IMR-90 (cell line): Measurements from ENCODE around the gene FOXP1. TPM values are rescaled to one million over a fixed set of nuclear protein-coding genes. Genes with fewer than 3 reads are reported as not detected.
A peak's percentile ranks its signal among the peaks of the same experiment; 100 is the strongest.

ENCODE experiments used
- ATAC-seq: fragments of 200-7000 bp; cut with Tn5 transposase; 2 replicates; pipeline ENCODE4 v1.9.1; 2020; ENCODE audit warnings: low read depth, mild to moderate bottlenecking, moderate library complexity
- BruUV-seq: library from RNA; stranded (reverse); fragments of 400-500 nt; replicated peaks from 2 replicates; lab custom pipeline; 2021; lab: Mats Ljungman, UMichigan
- CTCF ChIA-PET: fragments of 300-600 bp; formaldehyde crosslinking; extraction: SDS; loops from one replicate; lab custom pipeline; 2021; ENCODE audit warnings: antibody characterized with exemption; lab: Yijun Ruan, JAX
- POLR2A ChIA-PET: fragments of 300-600 bp; sonication (Branson Sonifier 250); formaldehyde crosslinking; loops from one replicate; lab custom pipeline; 2022; ENCODE audit warnings: antibody characterized with exemption; ENCODE audit not compliant: unreplicated experiment; lab: Charles Lee
- DNase-seq: peaks from one replicate; pipeline ENCODE4 v3.0.0; 2013
- H2AFZ ChIP-seq: replicated peaks from 2 replicates; pipeline ENCODE3; 2013; ENCODE audit warnings: low read length, mild to moderate bottlenecking; ENCODE audit not compliant: poor library complexity
- H2AK5ac ChIP-seq: 2 replicates; pipeline ENCODE4 v1.6.1; 2013; ENCODE audit warnings: low read depth, low read length, inconsistent platforms
- H2AK9ac ChIP-seq: replicated peaks from 2 replicates; pipeline ENCODE3; 2013; ENCODE audit warnings: mild to moderate bottlenecking, low read depth, low read length, moderate library complexity; ENCODE audit not compliant: poor library complexity
- H2BK120ac ChIP-seq: 2 replicates; pipeline ENCODE4 v1.6.1; 2013; ENCODE audit warnings: low read depth, low read length, inconsistent platforms
- H2BK15ac ChIP-seq: 3 replicates; pipeline ENCODE4 v1.6.1; 2013; ENCODE audit warnings: low read depth, low read length, inconsistent platforms
- H2BK20ac ChIP-seq: 2 replicates; pipeline ENCODE4 v1.6.1; 2013; ENCODE audit warnings: low read depth, mild to moderate bottlenecking, inconsistent platforms, low read length, moderate library complexity
- H2BK5ac ChIP-seq: 2 replicates; pipeline ENCODE4 v1.6.1; 2013; ENCODE audit warnings: mild to moderate bottlenecking, low read depth, low read length, inconsistent platforms; ENCODE audit not compliant: poor library complexity, severe bottlenecking
- H3K14ac ChIP-seq: replicated peaks from 2 replicates; pipeline ENCODE4 v1.6.1; 2013; ENCODE audit warnings: low read depth, low read length, inconsistent platforms
- H3K18ac ChIP-seq: 2 replicates; pipeline ENCODE4 v1.6.1; 2013; ENCODE audit warnings: low read depth, low read length, control low read depth
- H3K23ac ChIP-seq: 2 replicates; pipeline ENCODE4 v1.6.1; 2013; ENCODE audit warnings: low read depth, low read length, inconsistent platforms
- H3K27ac ChIP-seq: 2 replicates; pipeline ENCODE4 v1.5.1; 2013; ENCODE audit warnings: mild to moderate bottlenecking, control low read depth, low read length; ENCODE audit not compliant: insufficient read depth
- H3K27me3 ChIP-seq: 2 replicates; pipeline ENCODE4 v1.6.1; 2013; ENCODE audit warnings: low read length; ENCODE audit not compliant: control insufficient read depth, insufficient read depth
- H3K36me3 ChIP-seq: 2 replicates; pipeline ENCODE4 v1.6.1; 2013; ENCODE audit warnings: low read length, mixed read lengths; ENCODE audit not compliant: control insufficient read depth, insufficient read depth
- H3K4ac ChIP-seq: 2 replicates; pipeline ENCODE4 v1.6.1; 2013; ENCODE audit warnings: low read depth, low read length, inconsistent platforms
- H3K4me1 ChIP-seq: 2 replicates; pipeline ENCODE4 v1.6.1; 2013; ENCODE audit warnings: low read length, mixed read lengths; ENCODE audit not compliant: control insufficient read depth, insufficient read depth
- H3K4me2 ChIP-seq: 2 replicates; pipeline ENCODE4 v1.6.1; 2013; ENCODE audit warnings: low read depth, mild to moderate bottlenecking, control low read depth, low read length, moderate library complexity
- H3K4me3 ChIP-seq: 2 replicates; pipeline ENCODE4 v1.5.1; 2013; ENCODE audit warnings: low read depth, mild to moderate bottlenecking, control low read depth, low read length, moderate library complexity; ENCODE audit not compliant: insufficient read depth
- H3K56ac ChIP-seq: 2 replicates; pipeline ENCODE4 v1.6.1; 2013; ENCODE audit warnings: low read length, inconsistent platforms; ENCODE audit not compliant: insufficient read depth; ENCODE audit errors: extremely low read depth
- H3K79me1 ChIP-seq, 2 experiments: 2 replicates each; pipeline ENCODE4 v1.6.1; 2013; ENCODE audit warnings: low read length in 2 of 2, inconsistent platforms in 1 of 2, low read depth in 1 of 2
- H3K9ac ChIP-seq: 2 replicates; pipeline ENCODE4 v1.6.1; 2013; ENCODE audit warnings: low read depth, low read length, control low read depth
- H3K9me1 ChIP-seq: 2 replicates; pipeline ENCODE4 v1.6.1; 2013; ENCODE audit warnings: low read length, inconsistent platforms; ENCODE audit not compliant: insufficient read depth
- H3K9me3 ChIP-seq: 2 replicates; pipeline ENCODE4 v1.6.1; 2013; ENCODE audit warnings: low read length; ENCODE audit not compliant: control insufficient read depth, insufficient read depth
- H4K20me1 ChIP-seq: 2 replicates; pipeline ENCODE4 v1.6.1; 2013; ENCODE audit warnings: low read length, inconsistent platforms; ENCODE audit not compliant: insufficient read depth
- H4K5ac ChIP-seq: 2 replicates; pipeline ENCODE4 v1.6.1; 2013; ENCODE audit warnings: mild to moderate bottlenecking, low read depth, low read length, control low read depth
- H4K8ac ChIP-seq, 2 experiments: 2 replicates each; pipeline ENCODE4 v1.6.1; 2013; ENCODE audit warnings: low read depth in 2 of 2, low read length in 2 of 2, control low read depth in 1 of 2, inconsistent platforms in 1 of 2
- H4K91ac ChIP-seq: 2 replicates; pipeline ENCODE4 v1.6.1; 2013; ENCODE audit warnings: low read depth, low read length, inconsistent platforms; ENCODE audit not compliant: insufficient read depth
- CEBPB ChIP-seq: IDR thresholded peaks from 2 replicates; pipeline ENCODE4 v1.6.1; 2012; ENCODE audit warnings: low read depth, low read length, improper control_type of control experiment
- RAD21 ChIP-seq: IDR thresholded peaks from 2 replicates; pipeline ENCODE4 v1.6.1; 2012; ENCODE audit warnings: low read length, improper control_type of control experiment
- WGBS, 2 experiments: methylation state at CpG; one replicate each; pipeline versions ENCODE4 v1.1.5 to v1.1.7; 2013; ENCODE audit warnings: missing lambda C conversion rate in 2 of 2; ENCODE audit not compliant: insufficient read length in 1 of 2; ENCODE audit errors: extremely low coverage in 2 of 2; 5-methylcytosine and 5-hydroxymethylcytosine counted together
- dilution Hi-C: fragments of 300-500 bp; cut with HindIII; formaldehyde crosslinking; loops from one replicate; pipeline ENCODE4 v1.14.3; 2018; ENCODE audit warnings: low sequenced_read_pairs; ENCODE audit not compliant: unreplicated experiment
- in situ Hi-C: fragments of 300-500 bp; cut with MboI; formaldehyde crosslinking; loops from 3 replicates; pipeline ENCODE4 v1.14.3; 2019; ENCODE audit warnings: low sequenced_read_pairs, inconsistent platforms, mixed read lengths
- intact Hi-C: fragments of 100-400 bp; cut with micrococcal nuclease; formaldehyde crosslinking; loops from 2 replicates; pipeline ENCODE4 v1.10.0; 2022
- polyA plus RNA-seq, 3 experiments: library from polyadenylated mRNA; depleted of rRNA; stranded (reverse); fragments of >200 nt; gene quantifications; 2 replicates each; pipeline ENCODE4 v1.2.3, GENCODE V29; 2012; ENCODE audit warnings: low replicate concordance in 1 of 3
- total RNA-seq: library from RNA; depleted of rRNA; stranded (reverse); fragments of >200 nt; gene quantifications from 2 replicates; pipeline ENCODE4 v1.2.3, GENCODE V29; 2012
- TF ChIP-seq, protein P1 (sequence below): fragments of 150-350 bp; IDR thresholded peaks from 2 replicates; pipeline ENCODE4 v1.6.1; 2016; ENCODE audit warnings: low read depth, mild to moderate bottlenecking, low read length, moderate library complexity, borderline replicate concordance

The FOXP1 gene
- total and polyA plus RNA-seq, 2 of the 4 experiments (the other 2 are of a cell fraction): 37.0 to 132 TPM

DNA sequence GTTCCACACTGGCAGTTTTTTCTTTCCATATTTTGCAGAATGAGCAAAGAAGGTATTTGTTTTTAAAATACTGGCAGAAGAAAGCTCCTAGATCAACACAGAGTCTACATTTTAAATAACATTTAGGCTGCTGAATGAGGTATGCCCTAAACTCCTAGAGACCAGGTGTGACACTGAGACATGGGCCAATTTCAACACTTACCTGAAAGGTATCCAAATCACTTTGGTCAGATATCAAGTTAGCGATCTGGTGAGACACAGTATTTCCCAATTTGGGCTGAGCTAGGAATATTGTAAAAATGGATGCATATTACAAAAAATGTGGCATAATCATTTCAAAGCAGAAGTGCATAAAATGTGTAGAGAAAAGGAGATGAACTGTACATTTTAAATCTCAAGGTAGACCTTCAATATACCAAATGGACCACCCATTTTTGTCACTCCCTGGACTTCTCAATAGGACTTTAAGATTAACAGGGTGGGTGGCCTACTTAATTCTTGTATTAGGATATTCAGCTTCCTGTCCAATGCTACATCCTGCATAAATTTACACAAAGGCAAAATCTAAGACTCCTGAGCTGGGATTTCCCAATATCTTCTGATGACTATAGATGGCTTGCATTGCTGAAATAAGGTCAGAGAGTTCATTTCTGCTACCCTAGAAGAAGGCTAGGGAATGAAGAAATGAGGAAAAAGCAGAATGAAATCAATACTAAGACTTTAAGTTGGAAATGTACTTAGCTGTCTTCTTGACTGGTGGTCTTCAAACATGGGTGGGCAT, 487.8 kb downstream of the FOXP1 start:
- ChIA-PET CTCF (interaction anchor here (0.5 to 1.4 kb wide), 3 partner anchors 20 to 33 kb away, joined by 3 to 4 read pairs (median 3); no protein-coding TSS in a partner anchor), POLR2A (no interaction called here)
- Histone ChIP-seq H3K18ac (peak overlapping the region; percentile 50; the same call in 1 of the 2 replicates), H2BK15ac (peak overlapping the region; percentile 39; the same call in 1 of the 3 replicates), H2BK120ac (no peak overlapping the region; the same call in 1 of the 2 replicates), H4K8ac (no peak overlapping the region; a peak in 1 of 4 replicates), H2AFZ (no peak overlapping the region), H4K5ac (no peak overlapping the region), H2BK20ac (no peak overlapping the region), H3K23ac (no peak overlapping the region), H2BK5ac (peak overlapping the region; percentile 27), H3K36me3 (peaks cover 6% of the 10 kb centered on the region), H3K4ac (peak overlapping the region; percentile 46; the same call in 1 of the 2 replicates), H3K27me3 (no peaks in the 10 kb centered on the region), H3K14ac (no peak overlapping the region), H2AK9ac (no peak overlapping the region), H2AK5ac (no peak overlapping the region), H3K56ac (no peak overlapping the region), H3K4me2 (no peak overlapping the region; the same call in 1 of the 2 replicates), H3K79me1 (peaks cover 43 to 66% of the 10 kb centered on the region in 2 experiments), H3K9ac (no peak overlapping the region), H3K27ac (no peak overlapping the region), H3K4me3 (no peak overlapping the region), H3K4me1 (peaks cover 12% of the 10 kb centered on the region), H3K9me1 (peaks cover 4% of the 10 kb centered on the region), H3K9me3 (no peaks in the 10 kb centered on the region), H4K20me1 (no peaks in the 10 kb centered on the region), H4K91ac (no peak overlapping the region)
- no peak; the same call in 1 of the 2 replicates for ATAC-seq
- DNase-seq: peak; percentile 54
- intact Hi-C loops: no loop called here
- no TSS peak for BruUV-seq
- dilution Hi-C loops: no loop called here
- TF ChIP-seq, protein P1, sequence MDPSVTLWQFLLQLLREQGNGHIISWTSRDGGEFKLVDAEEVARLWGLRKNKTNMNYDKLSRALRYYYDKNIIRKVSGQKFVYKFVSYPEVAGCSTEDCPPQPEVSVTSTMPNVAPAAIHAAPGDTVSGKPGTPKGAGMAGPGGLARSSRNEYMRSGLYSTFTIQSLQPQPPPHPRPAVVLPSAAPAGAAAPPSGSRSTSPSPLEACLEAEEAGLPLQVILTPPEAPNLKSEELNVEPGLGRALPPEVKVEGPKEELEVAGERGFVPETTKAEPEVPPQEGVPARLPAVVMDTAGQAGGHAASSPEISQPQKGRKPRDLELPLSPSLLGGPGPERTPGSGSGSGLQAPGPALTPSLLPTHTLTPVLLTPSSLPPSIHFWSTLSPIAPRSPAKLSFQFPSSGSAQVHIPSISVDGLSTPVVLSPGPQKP: no peak
- TF ChIP-seq CEBPB: peak; percentile 71
- no peak for TF ChIP-seq RAD21
- in situ Hi-C loops: no loop called here
- no CpG with 5 or more reads among the region's 1 CpG for WGBS, 2 experiments
